Endothelial cell of umbilical vein (primary cell): ENCODE data around the gene SOX11. TPM values are rescaled to one million over a fixed set of nuclear protein-coding genes. Genes with fewer than 3 reads are reported as not detected.

Source experiments
- BruUV-seq: library from RNA; stranded (reverse); fragments of 400-500 nt; replicated peaks from 2 replicates; lab custom pipeline; 2021; lab: Mats Ljungman, UMichigan
- CTCF ChIA-PET: fragments of 300-600, 350-600 bp; sonication (Branson Sonifier 250); formaldehyde crosslinking; loops from one replicate; lab custom pipeline; 2021; ENCODE audit warnings: antibody characterized with exemption, inconsistent platforms; lab: Charles Lee
- POLR2A ChIA-PET: fragments of 300-600, 350-600 bp; sonication (Branson Sonifier 250); formaldehyde crosslinking; loops from one replicate; lab custom pipeline; 2021; ENCODE audit warnings: antibody characterized with exemption, inconsistent platforms; lab: Charles Lee
- DNase-seq: peaks from one replicate; pipeline ENCODE4 v3.0.0-alpha.2; 2011; ENCODE audit warnings: low read depth, low spot score
- FAIRE-seq: peaks from 2 replicates; lab custom pipeline; 2011; peaks lifted over from hg19 to GRCh38; lab: Jason Lieb, UNC
- H2AFZ ChIP-seq: 2 replicates; pipeline ENCODE4 v1.6.0; 2012; ENCODE audit warnings: low read depth, low read length, control low read depth, inconsistent platforms
- H3K27ac ChIP-seq: 2 replicates; pipeline ENCODE4 v1.5.1; 2011; ENCODE audit warnings: low read depth, mild to moderate bottlenecking, control low read depth, low read length, moderate library complexity; ENCODE audit not compliant: insufficient read depth
- H3K27me3 ChIP-seq, 2 experiments: 2 replicates each; pipeline versions ENCODE4 v1.6.0 to v1.6.1; 2011; ENCODE audit warnings: low read length in 2 of 2, mixed read lengths in 1 of 2; ENCODE audit not compliant: control insufficient read depth in 2 of 2, insufficient read depth in 2 of 2
- H3K36me3 ChIP-seq, 2 experiments: 2 replicates in 1 of 2; 3 replicates in 1 of 2; pipeline ENCODE4 v1.5.1; 2011; ENCODE audit warnings: low read length in 2 of 2, mild to moderate bottlenecking in 1 of 2, moderate library complexity in 1 of 2; ENCODE audit not compliant: control insufficient read depth in 2 of 2, insufficient read depth in 2 of 2; ENCODE audit errors: extremely low read depth in 1 of 2
- H3K4me1 ChIP-seq: 3 replicates; pipeline ENCODE4 v1.5.1; 2011; ENCODE audit warnings: mild to moderate bottlenecking, low read length; ENCODE audit not compliant: control insufficient read depth, insufficient read depth; ENCODE audit errors: extremely low read depth
- H3K4me2 ChIP-seq: 2 replicates; pipeline ENCODE4 v1.6.1; 2011; ENCODE audit warnings: low read length, control low read depth, mixed read lengths; ENCODE audit not compliant: insufficient read depth
- H3K4me3 ChIP-seq, 3 experiments: fragments of 200-600 bp in 1 of 3; sonication (generic), shearing (Covaris generic) in 1 of 3; replicated peaks in 1 of 3; 2 replicates each; pipeline ENCODE4 v1.5.1; 2011 to 2016; ENCODE audit warnings: control low read depth in 3 of 3, low read length in 3 of 3, mild to moderate bottlenecking in 2 of 3, inconsistent platforms in 1 of 3, low read depth in 1 of 3, moderate library complexity in 1 of 3; ENCODE audit not compliant: insufficient read depth in 1 of 3
- H3K79me2 ChIP-seq: 2 replicates; pipeline ENCODE4 v1.6.0; 2012; ENCODE audit warnings: low read length, inconsistent platforms; ENCODE audit not compliant: control insufficient read depth, insufficient read depth
- H3K9ac ChIP-seq: replicated peaks from 2 replicates; pipeline ENCODE3; 2011; ENCODE audit warnings: low read length, control low read depth; ENCODE audit not compliant: insufficient read depth; ENCODE audit errors: extremely low read depth
- H3K9me1 ChIP-seq: replicated peaks from 3 replicates; pipeline ENCODE4 v1.6.0; 2011; ENCODE audit warnings: mild to moderate bottlenecking, low read length; ENCODE audit not compliant: control insufficient read depth, insufficient read depth; ENCODE audit errors: extremely low read depth
- H3K9me3 ChIP-seq: replicated peaks from 2 replicates; pipeline ENCODE4 v1.5.1; 2012; ENCODE audit warnings: low read length, inconsistent platforms; ENCODE audit not compliant: control insufficient read depth, insufficient read depth
- H4K20me1 ChIP-seq: replicated peaks from 2 replicates; pipeline ENCODE3; 2011; ENCODE audit warnings: mild to moderate bottlenecking, low read length; ENCODE audit not compliant: control insufficient read depth, insufficient read depth; ENCODE audit errors: extremely low read depth
- CTCF ChIP-seq, 2 donors: IDR thresholded peaks; 1 replicate in 1 of 2; 2 replicates in 1 of 2; pipeline ENCODE4 v1.5.1; 2011; ENCODE audit warnings: low read length in 2 of 2, mild to moderate bottlenecking in 2 of 2, moderate library complexity in 2 of 2, control low read depth in 1 of 2, inconsistent platforms in 1 of 2, low read depth in 1 of 2; ENCODE audit not compliant: insufficient read depth in 1 of 2; ENCODE audit errors: extremely low read depth in 1 of 2
- EZH2 ChIP-seq: IDR thresholded peaks from 2 replicates; pipeline ENCODE4 v1.6.1; 2012; ENCODE audit warnings: borderline replicate concordance, low read depth, mild to moderate bottlenecking, moderate library complexity, low read length, inconsistent platforms; ENCODE audit not compliant: severe bottlenecking
- FOS ChIP-seq: IDR thresholded peaks from 2 replicates; pipeline ENCODE4 v1.6.1; 2011; ENCODE audit warnings: mild to moderate bottlenecking, low read length, moderate library complexity, borderline replicate concordance; ENCODE audit not compliant: insufficient read depth
- GATA2 ChIP-seq: IDR thresholded peaks from 2 replicates; pipeline ENCODE4 v1.7.0; 2011; ENCODE audit warnings: low read depth, mild to moderate bottlenecking, moderate library complexity, mixed read lengths, low read length; ENCODE audit not compliant: insufficient read length, insufficient read depth
- JUN ChIP-seq: IDR thresholded peaks from 2 replicates; pipeline ENCODE4 v1.6.1; 2011; ENCODE audit warnings: borderline replicate concordance, low read depth; ENCODE audit not compliant: insufficient read length, insufficient read depth
- MAX ChIP-seq: IDR thresholded peaks from 2 replicates; pipeline ENCODE4 v1.6.1; 2011; ENCODE audit not compliant: insufficient read depth, insufficient read length
- MYC ChIP-seq: IDR thresholded peaks from one replicate; pipeline ENCODE4 v1.6.1; 2011; ENCODE audit warnings: mild to moderate bottlenecking, low read depth, low read length
- POLR2A ChIP-seq: IDR thresholded peaks from 2 replicates; pipeline ENCODE4 v1.6.1; 2012; ENCODE audit warnings: low read depth, mild to moderate bottlenecking, control low read depth, low read length
- POLR2AphosphoS5 ChIP-seq: IDR thresholded peaks from 2 replicates; pipeline ENCODE4 v1.6.1; 2012; ENCODE audit warnings: low read depth, mild to moderate bottlenecking, control low read depth, low read length, moderate library complexity; ENCODE audit not compliant: insufficient read depth
- dilution Hi-C: fragments of 300-500 bp; cut with MboI; formaldehyde crosslinking; loops from one replicate; pipeline ENCODE4 v1.15.0; 2019; ENCODE audit warnings: low sequenced_read_pairs; ENCODE audit not compliant: extremely low pct_ligation_motif_present
- intact Hi-C: fragments of 100-400 bp; cut with micrococcal nuclease; formaldehyde crosslinking; loops from one replicate; pipeline ENCODE4 v1.10.0; 2022
- polyA plus RNA-seq, 4 experiments: library from polyadenylated mRNA; depleted of rRNA in 3 of 4; stranded (reverse) in 3 of 4; unstranded in 1 of 4; fragments of >200 nt; gene quantifications; 2 replicates each; pipeline versions ENCODE4 v1.2.1 to v1.2.3, GENCODE V29; 2011 to 2012; ENCODE audit warnings: missing spikeins in 1 of 4
- total RNA-seq: library from RNA; stranded (reverse); gene quantifications from 2 replicates; pipeline ENCODE4 v1.2.3, GENCODE V29; 2021

Gene SOX11
- total and polyA plus RNA-seq, 2 donors (not counting 3 experiments of a cell fraction or from before 2014, with no cell fraction given): not detected

- CTCF ChIA-PET: no interaction called here
- Histone ChIP-seq H2AFZ (no peak overlapping the region), H3K4me2 (no peak overlapping the region), H3K27me3 (no peaks in the 10 kb centered on the region), H3K36me3 (no peaks in the 10 kb centered on the region), H3K9me3 (peaks cover 2% of the 10 kb centered on the region), H3K9ac (no peak overlapping the region), H3K4me1 (no peaks in the 10 kb centered on the region), H3K9me1 (no peaks in the 10 kb centered on the region), H3K27ac (no peak overlapping the region), H3K4me3 (no peak overlapping the region), H3K79me2 (no peaks in the 10 kb centered on the region), H4K20me1 (no peaks in the 10 kb centered on the region)
- dilution Hi-C loops (no loop called here), intact Hi-C loops (no loop called here)
- no peak for FAIRE-seq
- no peak for DNase-seq
- no peak for TF ChIP-seq CTCF (IDR thresholded peaks at IDR 0.05; ENCODE audit: extremely low read depth in 1 of 2, insufficient read depth in 1 of 2, low read depth in 1 of 2, low read length in 2 of 2)
- TF ChIP-seq GATA2: no peak
- POLR2A ChIA-PET: no interaction called here
- BruUV-seq: no TSS peak
These were observed 15.1 kb upstream of the SOX11 start for GRCh38 chr2:5677133-5677532.

- no peak overlapping the region for H3K4me2 ChIP-seq
- no peaks in the 10 kb centered on the region for H3K79me2 ChIP-seq
- no peak overlapping the region for H3K27ac ChIP-seq
- H3K4me3 ChIP-seq: no peak overlapping the region
- POLR2A ChIA-PET: no interaction called here
- H4K20me1 ChIP-seq: no peaks in the 10 kb centered on the region
- H3K9ac ChIP-seq: no peak overlapping the region
- H2AFZ ChIP-seq: no peak overlapping the region
- BruUV-seq: no TSS peak
- DNase-seq (no peak), FAIRE-seq (no peak)
- intact Hi-C loops: no loop called here
- peaks cover 2% of the 10 kb centered on the region for H3K9me3 ChIP-seq
- no peaks in the 10 kb centered on the region for H3K9me1 ChIP-seq
- no peaks in the 10 kb centered on the region for H3K36me3 ChIP-seq
- H3K4me1 ChIP-seq: no peaks in the 10 kb centered on the region
- CTCF ChIA-PET: no interaction called here
- no peaks in the 10 kb centered on the region for H3K27me3 ChIP-seq
- dilution Hi-C loops: no loop called here
- TF ChIP-seq POLR2AphosphoS5 (no peak), FOS (no peak), MAX (no peak), EZH2 (no peak), POLR2A (no peak), CTCF (IDR thresholded peaks at IDR 0.05; ENCODE audit: extremely low read depth in 1 of 2, insufficient read depth in 1 of 2, low read depth in 1 of 2, low read length in 2 of 2) (no peak), GATA2 (no peak), MYC (no peak), JUN (no peak)
These were observed 8.7 kb upstream of the SOX11 start for GRCh38 chr2:5683471-5683870.
